HG03457 (cell line): ENCODE measurements around the gene PIM1.

ENCODE experiments used
- ATAC-seq: cut with Tn5 transposase; IDR thresholded peaks from one replicate; pipeline ENCODE4 v1.9.1; 2021; ENCODE audit warnings: moderate number of reproducible peaks; ENCODE audit not compliant: unreplicated experiment

Gene PIM1

DNA sequence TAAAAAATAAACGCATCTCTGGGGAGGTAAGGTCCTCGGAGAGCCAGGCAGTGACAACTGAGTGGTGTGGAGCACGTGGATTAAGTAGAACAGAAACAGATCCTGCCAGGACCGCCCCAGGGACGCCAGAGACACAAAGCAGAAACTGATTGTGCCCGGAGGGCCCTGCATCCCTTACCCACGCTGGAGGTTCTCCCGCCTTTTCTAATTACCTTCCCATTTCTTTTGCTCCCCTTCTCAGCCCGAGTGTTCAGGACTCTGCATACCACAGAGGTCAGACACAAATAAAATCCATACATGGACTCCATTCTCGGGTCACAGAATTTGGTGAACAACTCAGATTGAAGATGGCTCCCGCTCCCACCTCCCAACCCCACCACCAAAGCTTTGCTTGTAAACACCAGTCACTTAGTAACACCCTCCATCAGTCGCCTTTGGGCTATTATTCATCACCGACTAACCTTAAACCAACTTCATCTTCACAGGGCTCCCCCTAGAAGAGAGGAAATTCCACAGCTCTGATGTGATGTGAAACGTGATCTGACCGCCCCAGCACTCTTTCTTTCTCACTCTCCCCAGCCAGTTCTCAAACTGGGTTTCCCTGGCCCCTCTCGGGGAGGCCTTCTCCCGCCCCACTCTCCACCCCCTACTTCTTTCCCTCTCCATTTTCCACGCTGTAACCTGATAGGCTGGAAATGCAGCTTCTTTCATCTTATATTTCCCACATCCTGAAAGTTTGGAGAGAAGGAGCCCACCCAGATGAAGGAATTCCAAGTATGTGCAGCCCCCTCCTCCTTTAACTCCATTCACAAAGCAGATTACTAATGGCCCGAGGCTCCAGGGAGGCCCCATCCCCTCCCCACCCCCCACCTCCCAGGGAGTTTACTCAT is 32.5 kb upstream of the PIM1 start:
- no peak for ATAC-seq

DNA sequence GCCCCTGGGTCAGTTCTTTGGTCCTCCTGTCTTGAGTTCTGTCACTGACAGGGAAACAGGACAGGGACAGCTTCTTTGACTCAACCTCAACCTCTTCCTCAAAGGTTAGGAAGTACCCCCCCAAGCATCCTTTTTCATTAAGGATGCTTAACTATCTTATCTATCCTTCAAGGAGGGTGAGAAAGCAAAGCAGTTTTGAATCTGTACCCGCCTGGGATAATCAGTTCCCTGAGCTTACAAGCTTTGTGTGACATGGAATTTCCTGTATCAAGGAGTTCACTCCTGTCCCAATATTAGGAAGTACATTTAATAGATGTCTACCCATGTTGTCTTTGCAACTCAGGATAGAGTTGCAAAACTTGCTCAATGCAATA is 31.1 kb upstream of the PIM1 start:
- no peak for ATAC-seq

DNA sequence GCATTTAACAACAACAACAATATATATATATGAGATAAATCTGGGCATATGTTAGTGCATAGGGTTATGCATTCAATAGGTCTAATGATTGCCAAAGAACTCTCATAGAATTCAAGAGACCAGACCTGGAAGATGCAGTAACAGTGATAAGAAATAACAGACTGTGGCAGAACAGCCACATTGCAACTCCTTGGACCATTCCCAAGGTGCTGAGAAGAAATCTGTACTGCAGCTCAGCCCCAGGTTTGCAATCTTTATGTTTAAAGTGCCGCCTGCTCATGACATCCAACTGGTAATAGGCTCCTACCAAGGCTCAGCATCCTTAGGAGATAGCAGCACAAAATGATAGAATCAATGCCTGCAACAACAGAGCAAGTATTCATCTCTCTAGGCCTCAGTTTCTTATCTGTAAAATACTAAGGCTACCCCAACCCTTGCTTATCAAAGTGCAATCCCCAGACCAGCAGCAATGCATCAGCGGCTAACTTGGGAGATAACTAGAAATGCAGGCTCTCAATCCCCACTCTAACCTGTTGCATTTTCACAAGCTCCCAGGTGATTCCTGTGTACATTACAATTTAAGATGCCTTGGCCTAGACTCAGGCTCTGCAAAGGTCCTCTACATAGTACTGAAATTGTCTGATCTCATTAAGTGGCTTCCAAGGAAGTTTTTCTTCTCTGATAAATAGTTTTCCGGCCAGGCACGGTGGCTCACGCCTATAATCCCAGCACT is 30.6 kb upstream of the PIM1 start:
- no peak for ATAC-seq

- ATAC-seq, result no peak
Observed at GRCh38 chr6:37140145-37140544, 29.8 kb upstream of the PIM1 start.

- no peak for ATAC-seq
Observed at GRCh38 chr6:37141281-37142049, 28.5 kb upstream of the PIM1 start.

DNA sequence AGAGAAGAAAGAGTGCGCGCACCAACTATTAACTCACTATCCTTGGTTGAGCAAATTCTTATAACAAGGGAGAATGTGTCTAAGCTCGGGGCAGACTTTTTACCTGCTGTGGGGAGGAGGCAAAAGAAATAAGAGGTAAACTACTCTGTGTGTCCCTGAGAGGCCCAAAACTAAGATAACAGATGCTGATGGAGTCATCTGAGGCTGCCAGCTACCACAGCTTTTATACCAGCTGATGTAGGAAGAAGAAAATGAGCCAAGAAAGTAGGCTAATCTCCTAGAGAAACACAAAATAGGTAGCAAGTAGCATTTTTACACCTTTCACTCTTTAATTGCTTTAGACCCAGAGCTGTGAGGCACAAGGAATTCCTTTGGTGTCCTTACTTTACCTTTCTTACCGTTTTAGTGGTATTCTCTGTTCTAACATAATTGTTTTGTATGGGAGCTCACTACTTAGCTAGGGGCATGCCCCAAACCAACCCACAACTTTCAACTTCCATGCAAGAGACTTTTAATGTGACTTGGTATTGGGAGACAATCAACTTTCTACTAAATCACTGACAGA is 27.8 kb upstream of the PIM1 start:
- no peak for ATAC-seq

GRCh38 chr6:37143585-37143984 is 26.4 kb upstream of the PIM1 start:
- ATAC-seq, result no peak

GRCh38 chr6:37145443-37145842 is 24.5 kb upstream of the PIM1 start:
- no peak for ATAC-seq

GRCh38 chr6:37146735-37147157 is 23.2 kb upstream of the PIM1 start:
- no peak for ATAC-seq

GRCh38 chr6:37149745-37150144 is 20.2 kb upstream of the PIM1 start:
- no peak for ATAC-seq

DNA sequence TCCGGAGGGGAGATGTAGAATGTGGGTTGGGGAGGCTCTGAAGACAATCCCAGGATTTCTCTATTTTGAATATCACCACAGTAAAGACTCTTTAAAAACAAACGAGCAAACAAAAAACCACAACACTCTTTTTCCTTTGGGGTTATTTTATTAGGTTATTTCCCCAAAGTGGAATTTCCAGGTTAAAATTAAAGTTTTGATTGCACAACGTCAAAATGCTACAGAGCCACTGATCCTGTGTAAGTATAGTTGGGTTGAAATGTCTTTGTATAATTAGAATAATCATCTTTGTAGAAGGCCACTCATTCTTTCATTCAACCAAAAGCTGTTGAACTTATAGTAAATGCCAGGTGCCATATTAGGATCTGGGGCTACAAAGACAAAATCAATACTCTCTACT is 19.6 kb upstream of the PIM1 start:
- ATAC-seq, result no peak

DNA sequence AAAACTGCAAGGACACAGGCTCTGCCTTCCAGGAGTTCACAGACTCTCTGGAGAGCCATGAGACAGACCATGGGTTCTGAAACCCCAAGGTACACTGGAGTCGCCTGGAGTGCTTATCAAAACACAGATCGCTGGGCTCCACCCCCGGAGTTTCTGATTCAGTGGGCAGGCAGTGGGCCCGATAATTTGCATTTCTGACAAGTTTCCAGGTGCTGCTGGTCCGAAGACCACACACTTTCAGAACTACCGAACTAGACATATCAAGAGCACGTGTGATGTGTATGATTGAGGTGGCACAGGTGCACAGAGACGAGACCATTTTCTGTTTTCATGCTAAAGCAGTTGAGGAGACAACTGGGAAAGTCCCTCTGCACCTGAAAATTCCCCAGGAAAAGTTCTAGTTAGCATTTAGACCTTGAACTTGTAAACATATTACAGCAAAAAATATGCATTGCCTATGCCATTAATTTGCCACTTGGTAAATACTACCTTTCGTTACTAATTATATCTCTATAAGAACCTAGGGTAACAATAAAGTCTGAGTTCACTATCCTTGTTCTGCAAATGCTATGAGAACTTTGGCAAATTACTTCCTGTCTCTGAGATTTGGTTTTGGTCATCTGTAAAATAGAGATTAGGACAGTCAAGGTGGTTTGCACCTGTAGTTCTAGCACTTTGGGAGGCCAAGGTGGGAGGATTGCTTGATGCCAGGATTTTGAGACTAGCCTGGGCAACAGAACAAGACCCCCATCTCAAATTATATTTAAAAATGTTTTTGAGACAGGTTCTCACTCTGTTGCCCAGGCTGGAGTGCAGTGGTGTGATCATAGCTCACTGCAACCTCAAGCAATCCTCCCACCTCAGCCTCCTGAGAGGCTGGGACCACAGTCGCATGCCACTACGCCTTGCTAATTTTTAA is 14.3 kb upstream of the PIM1 start:
- ATAC-seq, result peak; percentile 81

- ATAC-seq, result no peak
Observed at GRCh38 chr6:37158508-37158907, 11.4 kb upstream of the PIM1 start.

DNA sequence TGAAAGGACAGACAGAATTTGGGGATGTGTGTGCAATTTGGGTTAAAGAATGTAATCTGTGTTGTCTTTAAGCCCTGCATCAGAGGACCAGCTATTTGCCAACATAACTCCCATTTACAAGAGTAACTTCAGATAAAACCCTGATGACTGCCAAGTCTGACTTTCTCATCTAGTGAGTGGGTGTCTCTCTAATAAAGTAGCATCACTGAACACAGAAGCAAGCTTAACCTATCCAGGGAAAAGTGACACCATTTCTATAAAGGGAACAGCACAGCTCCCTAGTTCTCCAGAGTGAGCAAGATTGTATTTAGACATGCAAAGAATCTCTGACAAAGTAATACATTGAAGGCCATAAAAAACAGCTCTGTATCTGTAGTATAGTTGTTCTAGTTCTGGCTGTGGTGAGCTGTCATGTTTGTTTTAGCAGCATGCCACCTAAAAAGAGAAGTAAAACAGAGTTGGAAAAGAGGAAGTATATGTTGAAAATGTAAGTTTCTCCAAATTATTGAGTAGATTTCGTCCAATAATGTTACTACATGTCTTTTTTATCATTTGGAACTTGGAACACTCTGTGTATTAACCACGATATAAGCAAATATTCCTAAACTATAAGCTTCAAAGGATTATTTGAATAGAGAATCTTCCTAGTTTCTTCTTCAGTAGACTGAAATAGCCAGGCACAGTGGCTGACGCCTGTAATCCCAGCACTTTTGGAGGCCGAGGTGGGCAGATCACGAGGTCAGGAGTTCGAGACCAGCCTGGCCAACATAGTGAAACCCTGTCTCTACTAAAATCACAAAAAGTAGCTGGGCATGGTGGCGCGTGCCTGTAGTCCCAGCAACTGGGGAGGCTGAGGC is 8.8 kb upstream of the PIM1 start:
- ATAC-seq, result no peak

GRCh38 chr6:37162740-37163139 is 7.2 kb upstream of the PIM1 start:
- no peak for ATAC-seq

- no peak for ATAC-seq
Observed at GRCh38 chr6:37168163-37168758, 1.7 kb upstream of the PIM1 start.

DNA sequence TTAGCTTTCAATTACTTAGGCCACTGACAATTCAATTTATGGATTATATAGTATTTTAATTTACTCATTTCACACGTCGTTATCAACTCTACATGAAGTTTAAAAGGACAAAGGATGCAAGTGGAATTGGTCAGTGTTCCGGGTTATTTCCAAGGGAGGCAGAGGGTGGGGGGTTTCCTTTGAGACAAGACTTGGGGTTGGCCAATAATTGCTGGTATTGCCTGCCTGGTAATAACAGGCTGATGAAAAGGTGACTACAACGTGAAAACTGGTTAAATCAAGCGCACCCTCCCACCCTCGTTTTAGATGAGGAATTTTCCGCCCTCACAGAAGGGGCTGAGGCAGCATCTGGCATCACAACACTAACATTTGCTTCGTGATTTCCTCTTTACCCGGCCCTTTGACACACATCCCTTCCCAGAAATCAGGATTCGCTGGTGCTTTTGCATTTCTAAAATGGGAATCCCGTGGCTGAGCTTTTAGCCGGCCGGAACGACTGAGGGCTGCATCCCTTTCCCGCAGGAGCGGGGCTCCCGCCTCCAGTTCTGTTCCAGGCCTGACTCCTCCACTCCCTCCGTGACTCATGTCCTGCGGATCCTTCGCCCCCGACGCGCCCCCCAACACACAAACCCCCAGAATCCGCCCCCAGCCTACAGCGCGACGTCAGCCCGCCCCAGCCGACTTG is 999 bp upstream of the PIM1 start:
- no peak for ATAC-seq
